DLD1 (cell line): ENCODE data around the gene LNP1.
"Not testable (repeated sequence)": the region's sequence is repeated elsewhere in the genome, so short reads cannot be mapped to it uniquely, and the experiment has no call there.

Source experiments
- in situ Hi-C: cut with HindIII; loops from 2 replicates; pipeline ENCODE4 v1.10.0; 2017; ENCODE audit warnings: low sequenced_read_pairs

Gene LNP1

DNA sequence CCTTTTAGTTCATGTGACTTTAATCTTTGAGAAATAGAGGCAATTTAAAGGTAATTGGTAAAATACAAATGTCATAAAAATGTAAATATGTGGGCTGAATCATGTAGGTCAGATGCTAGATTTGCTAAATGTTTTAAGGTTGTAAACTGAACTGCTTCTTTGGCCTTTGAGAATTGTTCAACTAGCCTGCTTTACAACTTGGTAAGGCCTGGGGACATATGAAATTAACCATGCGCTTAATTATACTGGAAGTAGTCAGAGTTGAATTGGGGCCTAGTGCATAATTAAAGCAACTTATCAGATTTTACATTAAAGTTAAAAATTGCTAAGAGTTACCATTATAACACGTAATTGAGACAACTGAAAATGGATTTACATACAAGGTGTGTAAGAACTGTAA is 70.1 kb downstream of the LNP1 start:
- in situ Hi-C loops, result loop anchor here (25.0 kb wide), 1 partner anchor 166 kb away; no protein-coding TSS in a partner anchor

DNA sequence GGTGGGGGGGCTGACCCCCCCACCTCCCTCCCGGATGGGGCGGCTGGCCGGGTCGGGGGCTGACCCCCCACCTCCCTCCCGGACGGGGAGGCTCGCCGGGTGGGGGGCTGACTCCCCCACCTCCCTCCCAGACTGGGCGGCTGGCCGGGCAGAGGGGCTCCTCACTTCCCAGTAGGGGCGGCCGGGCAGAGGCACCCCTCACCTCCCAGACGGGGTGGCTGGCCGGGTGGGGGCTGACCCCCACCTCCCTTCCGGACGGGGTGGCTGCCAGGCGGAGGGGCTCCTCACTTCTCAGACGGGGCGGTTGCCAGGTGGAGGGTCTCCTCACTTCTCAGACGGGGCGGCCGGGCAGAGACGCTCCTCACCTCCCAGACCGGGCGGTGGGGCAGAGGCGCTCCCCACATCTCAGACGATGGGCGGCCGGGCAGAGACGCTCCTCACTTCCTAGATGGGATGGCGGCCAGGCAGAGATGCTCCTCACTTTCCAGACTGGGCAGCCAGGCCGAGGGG is 76.6 kb downstream of the LNP1 start:
- in situ Hi-C loops, result not testable (repeated sequence)

- in situ Hi-C loops, result not testable (repeated sequence)
These were observed 77.2 kb downstream of the LNP1 start for GRCh38 chr3:100478521-100478920.

DNA sequence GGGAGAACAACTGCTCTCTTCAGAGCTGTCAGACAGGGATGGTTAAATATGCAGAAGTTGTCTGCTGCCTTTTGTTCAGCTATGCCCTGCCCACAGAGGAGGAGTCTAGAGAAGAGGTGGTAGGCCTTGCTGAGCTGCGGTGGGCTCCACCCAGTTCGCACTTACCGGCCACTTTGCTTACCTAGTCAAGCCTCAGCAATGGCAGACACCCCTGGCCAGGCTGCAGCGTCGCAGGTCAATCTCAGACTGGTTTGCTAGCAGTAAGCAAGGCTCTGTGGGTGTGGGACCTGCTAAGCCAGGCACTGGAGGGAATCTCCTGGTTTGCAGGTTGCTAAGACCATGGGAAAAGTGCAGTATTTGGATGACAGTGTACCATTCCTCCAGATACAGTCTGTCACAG is 78.7 kb downstream of the LNP1 start:
- in situ Hi-C loops, result no loop called here

GRCh38 chr3:100482176-100482575 is 80.8 kb downstream of the LNP1 start:
- in situ Hi-C loops, result no loop called here

DNA sequence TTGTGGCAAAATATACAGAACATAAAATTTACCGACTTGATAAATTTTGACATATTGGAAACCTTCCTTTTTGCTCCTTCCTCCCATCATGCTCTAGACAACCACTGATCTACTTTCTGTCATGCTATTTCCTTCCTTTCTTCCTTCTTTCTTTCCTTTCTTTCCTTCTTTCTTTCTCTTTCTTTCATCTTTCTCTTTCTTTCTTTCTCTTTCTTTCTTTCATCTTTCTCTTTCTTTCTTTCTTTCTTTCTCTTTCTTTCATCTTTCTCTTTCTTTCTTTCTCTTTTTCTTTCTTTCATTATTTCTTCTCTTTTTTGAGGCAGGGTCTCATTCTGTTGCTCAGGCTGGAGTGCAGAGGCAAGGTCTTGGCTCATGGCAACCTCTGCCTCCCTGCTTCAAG is 82.2 kb downstream of the LNP1 start:
- in situ Hi-C loops, result no loop called here

DNA sequence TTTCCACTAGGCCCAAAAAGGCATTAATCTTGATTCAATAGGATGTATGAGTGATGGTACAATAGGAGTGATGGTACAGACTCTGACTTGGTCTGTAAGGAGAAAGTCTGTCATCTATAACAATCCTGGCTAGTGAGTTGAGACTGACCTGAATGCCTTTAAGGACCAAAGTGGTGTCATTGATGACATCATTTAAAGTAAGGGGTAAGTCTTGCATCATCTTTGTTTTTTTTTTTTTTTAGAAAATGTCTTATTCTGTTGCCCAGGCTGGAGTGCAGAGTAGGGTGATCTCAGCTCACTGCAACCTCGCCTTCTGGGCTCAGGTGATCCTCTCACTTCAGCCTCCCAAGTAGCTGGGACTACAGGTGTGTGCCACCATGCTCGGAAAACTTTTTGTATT is 85.5 kb downstream of the LNP1 start:
- in situ Hi-C loops, result no loop called here

DNA sequence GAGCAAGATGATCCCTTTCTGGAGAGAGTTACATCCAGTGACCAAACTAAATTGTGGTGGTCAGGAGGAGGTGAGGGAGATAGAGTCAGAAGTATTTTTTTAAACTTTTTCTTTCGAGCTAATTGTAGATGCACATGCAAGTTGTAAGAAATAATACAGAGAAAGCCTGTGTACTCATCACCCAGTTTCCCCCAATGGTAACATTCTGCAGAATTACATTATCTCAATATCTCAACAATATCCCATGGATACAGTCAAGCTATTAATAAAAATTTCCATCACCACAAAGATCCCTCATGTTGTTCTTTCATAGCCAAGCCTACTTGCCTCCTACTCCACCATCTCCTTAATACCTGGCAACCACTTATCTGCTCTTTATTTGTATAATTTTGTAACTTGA is 87.8 kb downstream of the LNP1 start:
- in situ Hi-C loops, result no loop called here

- in situ Hi-C loops, result no loop called here
These were observed 91.0 kb downstream of the LNP1 start, which contains the start of gene TMEM45A for GRCh38 chr3:100492059-100493006. TMEM45A (plus strand) TSS chr3:100492619; CDS start chr3:100555212, 62,593 bp downstream.

- in situ Hi-C loops, result no loop called here
These were observed 95.4 kb downstream of the LNP1 start for GRCh38 chr3:100496711-100497261.

- in situ Hi-C loops, result no loop called here
These were observed 98.3 kb downstream of the LNP1 start for GRCh38 chr3:100499651-100500050.

GRCh38 chr3:100500320-100500880 is 99.1 kb downstream of the LNP1 start:
- in situ Hi-C loops, result no loop called here

DNA sequence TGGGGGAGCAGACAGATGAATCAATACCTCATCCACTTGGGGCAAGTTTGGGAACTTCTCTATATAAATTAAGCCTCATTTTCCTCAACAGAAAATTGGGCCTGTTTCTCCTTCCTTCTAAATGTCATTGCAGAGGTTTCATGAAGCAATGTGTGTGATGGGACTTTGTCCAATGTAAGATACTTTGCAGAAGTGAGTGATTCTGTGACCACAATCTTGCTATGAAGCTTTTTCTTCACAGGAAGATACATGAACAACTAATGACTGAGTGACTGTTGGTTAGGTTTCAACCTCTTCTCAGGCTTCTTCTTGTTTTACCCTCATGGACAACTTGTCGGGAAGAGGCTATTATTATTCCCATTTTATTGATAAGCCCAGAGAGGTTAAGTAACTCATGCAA is 102.1 kb downstream of the LNP1 start:
- in situ Hi-C loops, result no loop called here
